SK-N-SH (cell line): ENCODE measurements around the gene PLA2G3. TPM values are rescaled to one million over a fixed set of nuclear protein-coding genes. Genes with fewer than 3 reads are reported as not detected.

Experiments used
- CTCF ChIA-PET: fragments of 300-600, 350-600 bp; formaldehyde crosslinking; extraction: SDS; loops from one replicate; lab custom pipeline; 2021; lab: Yijun Ruan, JAX
- POLR2A ChIA-PET: fragments of 350-600 bp; sonication (Branson Sonifier 250); formaldehyde crosslinking; extraction: SDS; loops from one replicate; lab custom pipeline; 2020; ENCODE audit warnings: antibody characterized with exemption, inconsistent platforms; lab: Yijun Ruan, JAX
- DNase-seq: peaks from one replicate; pipeline ENCODE4 v3.0.0; 2012
- H2AFZ ChIP-seq: fragments of 200-600 bp; sonication (generic); 2 replicates; pipeline ENCODE4 v1.8.1; 2016; ENCODE audit warnings: antibody characterized with exemption, mild to moderate bottlenecking, low read depth
- H3F3A ChIP-seq: fragments of 200-600 bp; sonication (generic); replicated peaks from 2 replicates; pipeline ENCODE3; 2016; ENCODE audit warnings: antibody characterized with exemption, mild to moderate bottlenecking; ENCODE audit not compliant: insufficient read depth
- H3K27ac ChIP-seq, 2 experiments: fragments of 200-500 bp in 1 of 2; fragments of 200-600 bp in 1 of 2; sonication (Bioruptor generic) in 1 of 2; sonication (generic), shearing (Covaris generic) in 1 of 2; 2 replicates each; pipeline versions ENCODE4 v1.5.1 to v1.6.1; 2014 to 2016; ENCODE audit warnings: low read depth in 2 of 2, inconsistent platforms in 1 of 2, low read length in 1 of 2, mild to moderate bottlenecking in 1 of 2, mixed read lengths in 1 of 2
- H3K27me3 ChIP-seq: fragments of 200-600 bp; sonication (generic), shearing (Covaris generic); 2 replicates; pipeline ENCODE4 v1.6.1; 2016; ENCODE audit warnings: mixed run types; ENCODE audit not compliant: insufficient read depth
- H3K36me3 ChIP-seq, 2 experiments: fragments of 200-500 bp in 1 of 2; fragments of 200-600 bp in 1 of 2; sonication (Bioruptor generic) in 1 of 2; sonication (generic) in 1 of 2; replicated peaks in 1 of 2; 2 replicates each; pipeline versions ENCODE3 to v1.5.1; 2014 to 2016; ENCODE audit warnings: low read length in 1 of 2, mild to moderate bottlenecking in 1 of 2; ENCODE audit not compliant: insufficient read depth in 2 of 2, control insufficient read depth in 1 of 2
- H3K4me1 ChIP-seq, 2 experiments: fragments of 200-500 bp in 1 of 2; fragments of 200-600 bp in 1 of 2; sonication (Bioruptor generic) in 1 of 2; sonication (generic), shearing (Covaris generic) in 1 of 2; 2 replicates each; pipeline versions ENCODE4 v1.5.1 to v1.6.1; 2014 to 2016; ENCODE audit warnings: low read depth in 1 of 2, low read length in 1 of 2, mixed run types in 1 of 2; ENCODE audit not compliant: insufficient read depth in 2 of 2, control insufficient read depth in 1 of 2
- H3K4me2 ChIP-seq: fragments of 200-600 bp; sonication (generic), shearing (Covaris generic); 2 replicates; pipeline ENCODE4 v1.6.1; 2017; ENCODE audit warnings: mixed run types
- H3K4me3 ChIP-seq, 2 experiments: fragments of 200-500 bp in 1 of 2; fragments of 200-600 bp in 1 of 2; sonication (Bioruptor generic) in 1 of 2; sonication (generic), shearing (Covaris generic) in 1 of 2; 2 replicates each; pipeline versions ENCODE4 v1.5.1 to v1.8.1; 2014 to 2016; ENCODE audit warnings: low read depth in 2 of 2, inconsistent platforms in 1 of 2, low read length in 1 of 2, mild to moderate bottlenecking in 1 of 2, mixed read lengths in 1 of 2, moderate library complexity in 1 of 2
- H3K79me2 ChIP-seq: fragments of 200-600 bp; sonication (generic); 2 replicates; pipeline ENCODE4 v1.8.1; 2017; ENCODE audit warnings: mild to moderate bottlenecking; ENCODE audit not compliant: insufficient read depth
- H3K9ac ChIP-seq: fragments of 200-600 bp; sonication (generic); 2 replicates; pipeline ENCODE4 v1.6.1; 2017; ENCODE audit warnings: mixed run types
- H3K9me2 ChIP-seq: fragments of 200-600 bp; sonication (generic); 2 replicates; pipeline ENCODE4 v1.6.1; 2017; ENCODE audit warnings: mixed run types
- H3K9me3 ChIP-seq: fragments of 200-600 bp; sonication (generic); 2 replicates; pipeline ENCODE4 v1.6.1; 2017; ENCODE audit warnings: mixed run types, mild to moderate bottlenecking, moderate library complexity
- H4K20me1 ChIP-seq: fragments of 200-600 bp; sonication (generic); 2 replicates; pipeline ENCODE4 v1.6.1; 2017; ENCODE audit warnings: mild to moderate bottlenecking, mixed run types; ENCODE audit not compliant: insufficient read depth
- CTCF ChIP-seq: fragments of 200-600 bp; sonication (generic); IDR thresholded peaks from 2 replicates; pipeline ENCODE4 v1.6.1; 2017; ENCODE audit warnings: antibody characterized with exemption, mild to moderate bottlenecking, moderate library complexity
- ELF1 ChIP-seq: IDR thresholded peaks from 2 replicates; pipeline ENCODE4 v1.4.0; 2012
- EP300 ChIP-seq, 2 experiments: IDR thresholded peaks; 2 replicates each; pipeline versions ENCODE4 v1.4.0 to v1.6.1; 2012; ENCODE audit warnings: borderline replicate concordance in 1 of 2, low read depth in 1 of 2, low read length in 1 of 2
- FOXM1 ChIP-seq: IDR thresholded peaks from 2 replicates; pipeline ENCODE4 v1.4.0; 2012; ENCODE audit warnings: low read depth, mild to moderate bottlenecking
- GABPA ChIP-seq: IDR thresholded peaks from 2 replicates; pipeline ENCODE4 v1.4.0; 2012; ENCODE audit warnings: low read depth, mild to moderate bottlenecking
- GATA2 ChIP-seq: sonication (generic); formaldehyde crosslinking; IDR thresholded peaks from 2 replicates; pipeline ENCODE4 v1.5.0; 2020; ENCODE audit warnings: mild to moderate bottlenecking, missing genetic modification reagents
- IRF3 ChIP-seq: fragments of 150-350 bp; IDR thresholded peaks from 2 replicates; pipeline ENCODE4 v1.6.1; 2016; ENCODE audit warnings: mild to moderate bottlenecking, low read depth, low read length
- JUND ChIP-seq: IDR thresholded peaks from 2 replicates; pipeline ENCODE4 v1.4.0; 2012
- MAX ChIP-seq: IDR thresholded peaks from 2 replicates; pipeline ENCODE4 v1.4.0; 2012; ENCODE audit warnings: low read depth
- MEF2A ChIP-seq: IDR thresholded peaks from 2 replicates; pipeline ENCODE4 v1.4.0; 2012; ENCODE audit warnings: low read depth, borderline replicate concordance
- MXI1 ChIP-seq: IDR thresholded peaks from 2 replicates; pipeline ENCODE4 v1.6.1; 2012; ENCODE audit warnings: mild to moderate bottlenecking, low read depth, low read length, improper control_type of control experiment
- NFIC ChIP-seq: IDR thresholded peaks from 2 replicates; pipeline ENCODE4 v1.4.0; 2012; ENCODE audit warnings: borderline replicate concordance
- NRF1 ChIP-seq: IDR thresholded peaks from 2 replicates; pipeline ENCODE4 v1.6.1; 2012; ENCODE audit warnings: low read depth, mild to moderate bottlenecking, low read length
- PBX3 ChIP-seq: IDR thresholded peaks from 2 replicates; pipeline ENCODE4; 2012
- RAD21 ChIP-seq: IDR thresholded peaks from 2 replicates; pipeline ENCODE4 v1.6.1; 2012; ENCODE audit warnings: mild to moderate bottlenecking, low read length
- RFX5 ChIP-seq: IDR thresholded peaks from 2 replicates; pipeline ENCODE4 v1.6.1; 2012; ENCODE audit warnings: mild to moderate bottlenecking, improper control_type of control experiment, low read length
- SIN3A ChIP-seq: IDR thresholded peaks from 2 replicates; pipeline ENCODE4 v1.6.1; 2012; ENCODE audit warnings: low read depth, mild to moderate bottlenecking, low read length, moderate library complexity, borderline replicate concordance
- SMC3 ChIP-seq: IDR thresholded peaks from 2 replicates; pipeline ENCODE4 v1.6.1; 2012; ENCODE audit warnings: low read depth, low read length, improper control_type of control experiment
- USF1 ChIP-seq: IDR thresholded peaks from 2 replicates; pipeline ENCODE4 v1.4.0; 2012; ENCODE audit warnings: low read depth, borderline replicate concordance
- YY1 ChIP-seq: IDR thresholded peaks from 2 replicates; pipeline ENCODE4 v1.4.0; 2012; ENCODE audit warnings: low read depth, mild to moderate bottlenecking
- WGBS: methylation state at CpG from one replicate; pipeline ENCODE4 v1.1.6; 2017; ENCODE audit warnings: low lambda C conversion rate; 5-methylcytosine and 5-hydroxymethylcytosine counted together
- polyA plus RNA-seq, 3 experiments: library from polyadenylated mRNA; depleted of rRNA; stranded (reverse); fragments of >200 nt; gene quantifications; 2 replicates each; pipeline ENCODE4 v1.2.3, GENCODE V29; 2012

The PLA2G3 gene
- polyA plus RNA-seq, 1 of the 3 experiments (the other 2 are of a cell fraction): not detected

- H3K27ac ChIP-seq: no peak overlapping the region
- peaks cover 0 to 5% of the 10 kb centered on the region in 2 experiments; a peak in 1 of 4 replicates for H3K4me1 ChIP-seq
- H3F3A ChIP-seq: peaks cover 6% of the 10 kb centered on the region
- WGBS: 92% methylated on average over 2 of the region's 2 CpGs
- H3K4me2 ChIP-seq: no peak overlapping the region
- no peak overlapping the region for H3K4me3 ChIP-seq
- DNase-seq: peak; percentile 48
- no peaks in the 10 kb centered on the region for H3K9me3 ChIP-seq
- no peaks in the 10 kb centered on the region for H3K79me2 ChIP-seq
- H3K36me3 ChIP-seq: no peaks in the 10 kb centered on the region
- H3K9me2 ChIP-seq: no peaks in the 10 kb centered on the region
- H3K9ac ChIP-seq: no peak overlapping the region
- H3K27me3 ChIP-seq: no peaks in the 10 kb centered on the region
- no peaks in the 10 kb centered on the region for H4K20me1 ChIP-seq
- TF ChIP-seq NRF1 (no peak), MAX (no peak), USF1 (no peak), ELF1 (no peak), SMC3 (no peak), EP300 (IDR thresholded peaks at IDR 0.05; ENCODE audit: borderline replicate concordance in 1 of 2, low read depth in 1 of 2, low read length in 1 of 2) (no peak), JUND (no peak), GATA2 (CRISPR knock-in tag) (no peak), RFX5 (no peak), RAD21 (no peak), MEF2A (no peak), NFIC (no peak), SIN3A (no peak)
- POLR2A ChIA-PET: no interaction called here
- no peak overlapping the region for H2AFZ ChIP-seq
- CTCF ChIA-PET: interaction anchor here (2.4 kb wide), 1 partner anchor 23 kb away, joined by 13 read pairs; the partner anchor contains the start of gene SELENOM
Measured at GRCh38 chr22:31130873-31131272, 9.4 kb downstream of the PLA2G3 start.

- H3K4me2 ChIP-seq: no peak overlapping the region
- no peaks in the 10 kb centered on the region for H3K27me3 ChIP-seq
- no peak overlapping the region for H3K27ac ChIP-seq
- H2AFZ ChIP-seq: no peak overlapping the region
- no peaks in the 10 kb centered on the region for H3K36me3 ChIP-seq
- POLR2A ChIA-PET: no interaction called here
- no peak overlapping the region for H3K4me3 ChIP-seq
- TF ChIP-seq CTCF (no peak), USF1 (no peak), NFIC (no peak), JUND (no peak), FOXM1 (no peak), SMC3 (no peak), IRF3 (no peak), PBX3 (no peak), RFX5 (no peak), GABPA (no peak), MXI1 (no peak), YY1 (no peak)
- no peaks in the 10 kb centered on the region for H3K9me3 ChIP-seq
- H3K4me1 ChIP-seq: peaks cover 0 to 32% of the 10 kb centered on the region in 2 experiments; a peak in 1 of 4 replicates
- CTCF ChIA-PET: interaction anchor here (0.7 to 2.4 kb wide), 5 partner anchors 16 to 145 kb away, joined by 3 to 7 read pairs (median 4); partner anchors contain the start of gene SELENOM
- peak; percentile 10 for DNase-seq
- H3K9me2 ChIP-seq: no peaks in the 10 kb centered on the region
- no peaks in the 10 kb centered on the region for H4K20me1 ChIP-seq
- H3K79me2 ChIP-seq: no peaks in the 10 kb centered on the region
- WGBS: 89% methylated on average over 4 of the region's 7 CpGs
- H3K9ac ChIP-seq: no peak overlapping the region
- H3F3A ChIP-seq: peaks cover 6% of the 10 kb centered on the region
Measured at GRCh38 chr22:31128156-31128555, 12.2 kb downstream of the PLA2G3 start.
